Hepatocyte (in vitro differentiated cells): ENCODE data around the gene TMEM123.

ENCODE experiments used
- EZH2 ChIP-seq: fragments of 200-600 bp; sonication (generic); IDR thresholded peaks from 2 replicates; pipeline ENCODE4 v1.6.1; 2016; ENCODE audit warnings: antibody characterized with exemption, mild to moderate bottlenecking, borderline replicate concordance
- EZH2phosphoT487 ChIP-seq: fragments of 200-600 bp; sonication (generic); IDR thresholded peaks from one replicate; pipeline ENCODE4 v1.6.1; 2018; ENCODE audit warnings: antibody characterized with exemption, mild to moderate bottlenecking, low read depth, moderate library complexity; ENCODE audit not compliant: unreplicated experiment, severe bottlenecking
- TF ChIP-seq, protein P1 (sequence below): fragments of 200-600 bp; sonication (generic); IDR thresholded peaks from 2 replicates; pipeline ENCODE4 v1.5.1; 2016; ENCODE audit warnings: antibody characterized with exemption, mild to moderate bottlenecking; ENCODE audit not compliant: poor library complexity

DNA sequence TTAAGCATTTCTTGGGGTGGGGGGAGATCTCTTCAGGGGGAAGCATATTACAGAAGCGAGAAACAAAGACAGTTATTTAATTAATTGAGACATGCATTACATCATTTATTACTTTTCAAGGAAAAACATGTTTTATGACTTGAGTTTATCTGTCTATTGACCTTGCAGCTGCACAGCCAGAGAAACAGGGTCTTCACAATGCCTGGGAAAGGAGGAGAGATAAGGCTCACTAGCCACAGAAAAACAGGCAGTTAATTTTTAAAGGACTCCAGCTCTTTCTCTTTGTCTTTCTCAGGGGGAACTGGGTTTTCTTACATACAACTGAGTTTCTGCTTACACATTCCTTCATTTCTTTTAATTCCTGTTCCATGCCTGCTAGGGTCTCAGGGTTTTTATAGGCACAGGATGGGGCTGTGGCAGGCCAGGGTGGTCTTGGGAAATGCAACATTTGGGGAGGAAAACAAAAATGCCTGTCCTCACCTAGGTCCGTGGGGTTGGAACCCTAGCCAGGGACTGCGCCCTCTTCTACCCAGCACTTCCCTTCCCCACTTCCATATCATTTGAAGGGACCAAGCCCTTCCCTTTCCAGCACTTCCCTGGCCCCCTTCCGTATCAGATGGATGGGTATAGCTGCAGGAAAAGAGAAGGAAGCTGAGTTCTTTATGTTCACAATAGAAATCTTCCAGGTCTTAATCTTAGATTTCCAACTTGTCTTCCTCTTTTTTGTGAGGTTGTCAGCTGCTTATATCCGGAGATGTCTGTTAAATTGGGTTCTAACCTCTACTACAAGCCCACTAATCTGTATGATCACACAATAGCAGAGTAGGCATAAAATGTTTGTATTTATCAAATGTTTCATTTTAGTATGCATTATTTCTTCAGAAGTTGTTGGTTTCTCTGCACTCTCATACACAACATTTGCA is 67.2 kb downstream of the TMEM123 start:
- TF ChIP-seq, protein P1, sequence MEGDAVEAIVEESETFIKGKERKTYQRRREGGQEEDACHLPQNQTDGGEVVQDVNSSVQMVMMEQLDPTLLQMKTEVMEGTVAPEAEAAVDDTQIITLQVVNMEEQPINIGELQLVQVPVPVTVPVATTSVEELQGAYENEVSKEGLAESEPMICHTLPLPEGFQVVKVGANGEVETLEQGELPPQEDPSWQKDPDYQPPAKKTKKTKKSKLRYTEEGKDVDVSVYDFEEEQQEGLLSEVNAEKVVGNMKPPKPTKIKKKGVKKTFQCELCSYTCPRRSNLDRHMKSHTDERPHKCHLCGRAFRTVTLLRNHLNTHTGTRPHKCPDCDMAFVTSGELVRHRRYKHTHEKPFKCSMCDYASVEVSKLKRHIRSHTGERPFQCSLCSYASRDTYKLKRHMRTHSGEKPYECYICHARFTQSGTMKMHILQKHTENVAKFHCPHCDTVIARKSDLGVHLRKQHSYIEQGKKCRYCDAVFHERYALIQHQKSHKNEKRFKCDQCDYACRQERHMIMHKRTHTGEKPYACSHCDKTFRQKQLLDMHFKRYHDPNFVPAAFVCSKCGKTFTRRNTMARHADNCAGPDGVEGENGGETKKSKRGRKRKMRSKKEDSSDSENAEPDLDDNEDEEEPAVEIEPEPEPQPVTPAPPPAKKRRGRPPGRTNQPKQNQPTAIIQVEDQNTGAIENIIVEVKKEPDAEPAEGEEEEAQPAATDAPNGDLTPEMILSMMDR, result no peak
- TF ChIP-seq EZH2 (no peak), EZH2phosphoT487 (no peak)
